ENCODE data around the gene TMEM126B. TPM values are rescaled to one million over a fixed set of nuclear protein-coding genes. Genes with fewer than 3 reads are reported as not detected.
"Not testable (repeated sequence)": the region's sequence is repeated elsewhere in the genome, so short reads cannot be mapped to it uniquely, and the experiment has no call there.

TMEM126B gene
- total RNA-seq, 1 donor from 2014 or later: 44.3 TPM

DNA sequence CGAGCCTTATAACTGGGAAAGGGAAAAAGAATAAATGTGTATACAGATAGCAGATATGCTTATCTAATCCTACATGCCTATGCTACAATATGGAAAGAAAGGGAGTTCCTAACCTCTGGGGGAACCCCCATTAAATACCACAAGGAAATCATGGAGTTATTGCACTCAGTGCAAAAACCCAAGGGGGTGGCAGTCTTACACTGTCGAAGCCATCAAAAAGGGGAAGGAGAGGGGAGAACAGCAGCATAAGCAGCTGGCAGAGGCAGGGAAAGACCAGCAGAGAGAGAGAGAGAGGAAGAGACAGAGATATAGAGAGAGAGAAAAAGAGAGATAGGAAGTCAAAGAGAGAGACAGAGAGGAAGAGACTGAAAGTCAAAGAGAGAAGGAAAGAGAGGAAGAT is 16.8 kb upstream of the TMEM126B start:
- not testable (repeated sequence) for H3K4me3 Mint-ChIP-seq (ENCODE audit: unreplicated experiment); H3K9me3 Mint-ChIP-seq (ENCODE audit: unreplicated experiment); H3K4me1 Mint-ChIP-seq (ENCODE audit: unreplicated experiment); H3K36me3 Mint-ChIP-seq (ENCODE audit: unreplicated experiment); DNase-seq (ENCODE audit: extremely low spot score, unreplicated experiment); H3K27ac Mint-ChIP-seq (ENCODE audit: unreplicated experiment); H3K27me3 Mint-ChIP-seq (ENCODE audit: unreplicated experiment)

GRCh38 chr11:85619499-85619898 is 8.9 kb upstream of the TMEM126B start:
- Mint-ChIP-seq H3K27me3 (ENCODE audit: unreplicated experiment) (peaks cover 16% of the 10 kb centered on the region), H3K4me3 (ENCODE audit: unreplicated experiment) (no peak overlapping the region), H3K36me3 (ENCODE audit: unreplicated experiment) (peaks cover 4% of the 10 kb centered on the region), H3K9me3 (ENCODE audit: unreplicated experiment) (no peaks in the 10 kb centered on the region), H3K4me1 (ENCODE audit: unreplicated experiment) (no peaks in the 10 kb centered on the region), H3K27ac (ENCODE audit: unreplicated experiment) (no peak overlapping the region)
- TF ChIP-seq, protein P1, sequence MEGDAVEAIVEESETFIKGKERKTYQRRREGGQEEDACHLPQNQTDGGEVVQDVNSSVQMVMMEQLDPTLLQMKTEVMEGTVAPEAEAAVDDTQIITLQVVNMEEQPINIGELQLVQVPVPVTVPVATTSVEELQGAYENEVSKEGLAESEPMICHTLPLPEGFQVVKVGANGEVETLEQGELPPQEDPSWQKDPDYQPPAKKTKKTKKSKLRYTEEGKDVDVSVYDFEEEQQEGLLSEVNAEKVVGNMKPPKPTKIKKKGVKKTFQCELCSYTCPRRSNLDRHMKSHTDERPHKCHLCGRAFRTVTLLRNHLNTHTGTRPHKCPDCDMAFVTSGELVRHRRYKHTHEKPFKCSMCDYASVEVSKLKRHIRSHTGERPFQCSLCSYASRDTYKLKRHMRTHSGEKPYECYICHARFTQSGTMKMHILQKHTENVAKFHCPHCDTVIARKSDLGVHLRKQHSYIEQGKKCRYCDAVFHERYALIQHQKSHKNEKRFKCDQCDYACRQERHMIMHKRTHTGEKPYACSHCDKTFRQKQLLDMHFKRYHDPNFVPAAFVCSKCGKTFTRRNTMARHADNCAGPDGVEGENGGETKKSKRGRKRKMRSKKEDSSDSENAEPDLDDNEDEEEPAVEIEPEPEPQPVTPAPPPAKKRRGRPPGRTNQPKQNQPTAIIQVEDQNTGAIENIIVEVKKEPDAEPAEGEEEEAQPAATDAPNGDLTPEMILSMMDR (IDR thresholded peaks at IDR 0.05): no peak
- DNase-seq (ENCODE audit: extremely low spot score, unreplicated experiment): no peak

- TF ChIP-seq, protein P1 (IDR thresholded peaks at IDR 0.05): no peak
- DNase-seq (ENCODE audit: extremely low spot score, unreplicated experiment): no peak
- H3K4me3 Mint-ChIP-seq (ENCODE audit: unreplicated experiment): no peak overlapping the region
- H3K9me3 Mint-ChIP-seq (ENCODE audit: unreplicated experiment): no peaks in the 10 kb centered on the region
- peaks cover 20% of the 10 kb centered on the region for H3K27me3 Mint-ChIP-seq (ENCODE audit: unreplicated experiment)
- peaks cover 4% of the 10 kb centered on the region for H3K36me3 Mint-ChIP-seq (ENCODE audit: unreplicated experiment)
- no peak overlapping the region for H3K27ac Mint-ChIP-seq (ENCODE audit: unreplicated experiment)
- no peaks in the 10 kb centered on the region for H3K4me1 Mint-ChIP-seq (ENCODE audit: unreplicated experiment)
Observed at GRCh38 chr11:85620256-85620655, 8.1 kb upstream of the TMEM126B start.

DNA sequence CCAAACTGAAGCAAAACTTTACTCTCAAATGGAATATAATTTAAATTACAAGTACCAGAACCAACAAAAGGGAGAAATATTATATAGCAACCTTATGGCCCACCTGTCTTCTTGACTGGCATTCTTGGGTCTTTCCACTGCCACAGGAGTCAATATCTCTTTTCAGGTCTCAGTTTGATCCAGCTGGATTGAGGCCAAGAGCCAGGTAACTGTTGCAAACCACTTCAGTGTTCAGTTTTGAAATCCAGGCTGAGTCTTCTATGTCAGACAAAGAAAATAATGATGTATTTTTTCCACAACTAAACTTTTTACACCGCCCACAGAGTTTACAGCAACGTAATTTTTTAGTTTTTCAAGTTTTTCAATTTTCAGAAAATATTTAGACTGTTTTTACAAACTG is 1.9 kb upstream of the TMEM126B start:
- no peaks in the 10 kb centered on the region for H3K9me3 Mint-ChIP-seq (ENCODE audit: unreplicated experiment)
- TF ChIP-seq, protein P1 (IDR thresholded peaks at IDR 0.05): no peak
- peak overlapping the region; percentile 98 for H3K4me3 Mint-ChIP-seq (ENCODE audit: unreplicated experiment)
- H3K36me3 Mint-ChIP-seq (ENCODE audit: unreplicated experiment): no peaks in the 10 kb centered on the region
- peak overlapping the region; percentile 97 for H3K27ac Mint-ChIP-seq (ENCODE audit: unreplicated experiment)
- no peak for DNase-seq (ENCODE audit: extremely low spot score, unreplicated experiment)
- H3K4me1 Mint-ChIP-seq (ENCODE audit: unreplicated experiment): peaks cover 22% of the 10 kb centered on the region
- peaks cover 11% of the 10 kb centered on the region for H3K27me3 Mint-ChIP-seq (ENCODE audit: unreplicated experiment)

GRCh38 chr11:85627332-85627997 is 928 bp upstream of the TMEM126B start, which contains the start of gene DLG2:
TSS of gene DLG2 (minus strand) at chr11:85627344.
- no peak for DNase-seq (ENCODE audit: extremely low spot score, unreplicated experiment)
- peaks cover 22% of the 10 kb centered on the region for H3K4me1 Mint-ChIP-seq (ENCODE audit: unreplicated experiment)
- peaks cover 3% of the 10 kb centered on the region for H3K36me3 Mint-ChIP-seq (ENCODE audit: unreplicated experiment)
- H3K4me3 Mint-ChIP-seq (ENCODE audit: unreplicated experiment): peak within 1 kb of the TSS; percentile 98
- peaks cover 11% of the 10 kb centered on the region for H3K27me3 Mint-ChIP-seq (ENCODE audit: unreplicated experiment)
- TF ChIP-seq, protein P1 (IDR thresholded peaks at IDR 0.05): no peak
- H3K9me3 Mint-ChIP-seq (ENCODE audit: unreplicated experiment): no peaks in the 10 kb centered on the region
- H3K27ac Mint-ChIP-seq (ENCODE audit: unreplicated experiment): peak within 1 kb of the TSS; percentile 97
